SK-N-MC (cell line): ENCODE data around the gene MRNIP.

Source experiments
- DNase-seq: peaks from one replicate; pipeline ENCODE4 v3.0.0-alpha.2; 2011; ENCODE audit warnings: low read depth, low spot score
- H3K27ac ChIP-seq: fragments of 200-600 bp; sonication (generic); 2 replicates; pipeline ENCODE4 v1.5.1; 2016; ENCODE audit warnings: mixed run types
- H3K36me3 ChIP-seq: fragments of 200-600 bp; sonication (generic); 2 replicates; pipeline ENCODE4 v1.6.1; 2017; ENCODE audit warnings: antibody characterized with exemption, low read length, mixed read lengths; ENCODE audit not compliant: insufficient read depth
- H3K4me3 ChIP-seq: fragments of 200-600 bp; sonication (generic); 2 replicates; pipeline ENCODE4 v1.5.1; 2016
- H3K9ac ChIP-seq: fragments of 200-600 bp; sonication (generic); 2 replicates; pipeline ENCODE4 v1.8.0; 2017; ENCODE audit warnings: mixed run types, mixed read lengths; ENCODE audit not compliant: insufficient read length
- H3K9me3 ChIP-seq: fragments of 200-600 bp; sonication (generic); 2 replicates; pipeline ENCODE4 v1.6.1; 2017; ENCODE audit warnings: low read depth, mild to moderate bottlenecking, antibody characterized with exemption, low read length, moderate library complexity, mixed read lengths
- EZH2 ChIP-seq: fragments of 200-600 bp; sonication (generic); IDR thresholded peaks from one replicate; pipeline ENCODE4 v1.6.1; 2017; ENCODE audit warnings: antibody characterized with exemption
- FOXP2 ChIP-seq: optimal IDR thresholded peaks from 2 replicates; pipeline ENCODE3; 2011; ENCODE audit warnings: mild to moderate bottlenecking, moderate library complexity; ENCODE audit not compliant: insufficient read depth; ENCODE audit errors: extremely low read length, control extremely low read depth
- POLR2AphosphoS5 ChIP-seq: IDR thresholded peaks from 2 replicates; pipeline ENCODE4 v1.6.1; 2012; ENCODE audit warnings: mild to moderate bottlenecking, low read depth, low read length, borderline replicate concordance

The MRNIP gene

DNA sequence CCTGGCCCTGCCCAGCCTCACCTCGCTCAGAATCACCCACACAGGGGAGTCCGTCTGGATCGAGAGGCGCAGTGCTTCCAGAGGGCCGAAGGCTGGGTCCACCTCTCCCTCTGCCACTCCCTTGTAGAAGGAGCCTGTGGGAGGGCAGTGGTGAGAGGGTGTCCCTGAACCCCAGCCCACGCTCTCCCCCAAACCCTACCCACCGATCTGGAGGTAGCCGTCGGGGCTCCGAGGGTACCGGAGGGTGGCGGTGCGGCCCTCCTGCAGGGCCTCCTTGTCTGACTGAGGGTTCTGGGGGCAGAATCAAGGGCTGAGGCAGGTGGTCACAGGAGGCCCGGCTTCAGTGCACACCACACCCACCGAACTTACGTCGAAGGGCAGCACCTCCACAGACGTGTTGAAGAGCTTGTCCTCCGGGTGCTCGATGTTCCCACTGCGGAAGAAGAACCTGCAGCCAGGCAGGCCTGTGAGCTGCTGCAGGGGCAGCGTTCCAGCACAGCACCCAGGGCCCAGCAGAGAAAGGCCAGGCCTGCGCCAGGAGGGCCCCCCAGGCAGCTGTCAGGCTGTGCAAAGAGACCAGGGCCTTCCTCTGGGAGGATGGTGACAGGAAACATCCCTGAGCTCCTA, 60.4 kb downstream of the MRNIP start:
- no peak for TF ChIP-seq FOXP2
- H3K36me3 ChIP-seq: no peaks in the 10 kb centered on the region; the same call in 1 of the 2 replicates
- H3K9me3 ChIP-seq: no peaks in the 10 kb centered on the region
- no peak overlapping the region for H3K9ac ChIP-seq
- no peak overlapping the region for H3K4me3 ChIP-seq
- H3K27ac ChIP-seq: no peak overlapping the region
- DNase-seq: no peak

DNA sequence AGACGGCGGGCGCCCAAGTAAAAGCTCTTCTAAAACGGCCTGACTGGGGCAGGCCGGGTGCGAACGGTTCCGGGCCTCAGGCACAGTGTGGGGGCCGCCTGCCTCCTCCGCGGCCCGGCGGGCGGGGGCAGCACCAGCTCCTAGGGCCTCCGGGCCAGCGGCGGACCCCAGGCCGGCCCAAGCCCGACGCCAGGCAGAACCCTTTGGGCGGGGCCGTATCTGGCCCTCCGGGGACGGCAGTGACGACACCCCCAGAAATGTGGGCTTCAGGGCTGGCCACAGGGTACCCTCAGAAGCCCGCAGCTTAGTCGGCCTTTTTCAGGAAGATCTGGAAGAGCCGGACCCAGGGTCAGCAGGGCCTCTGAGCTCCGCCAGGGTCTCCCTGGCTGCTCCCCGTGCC, 60.9 kb downstream of the MRNIP start:
- Histone ChIP-seq H3K9ac (no peak overlapping the region), H3K9me3 (no peaks in the 10 kb centered on the region), H3K27ac (no peak overlapping the region), H3K4me3 (no peak overlapping the region), H3K36me3 (no peaks in the 10 kb centered on the region; the same call in 1 of the 2 replicates)
- TF ChIP-seq EZH2: no peak
- TF ChIP-seq FOXP2: no peak
- no peak for TF ChIP-seq POLR2AphosphoS5
- no peak for DNase-seq

DNA sequence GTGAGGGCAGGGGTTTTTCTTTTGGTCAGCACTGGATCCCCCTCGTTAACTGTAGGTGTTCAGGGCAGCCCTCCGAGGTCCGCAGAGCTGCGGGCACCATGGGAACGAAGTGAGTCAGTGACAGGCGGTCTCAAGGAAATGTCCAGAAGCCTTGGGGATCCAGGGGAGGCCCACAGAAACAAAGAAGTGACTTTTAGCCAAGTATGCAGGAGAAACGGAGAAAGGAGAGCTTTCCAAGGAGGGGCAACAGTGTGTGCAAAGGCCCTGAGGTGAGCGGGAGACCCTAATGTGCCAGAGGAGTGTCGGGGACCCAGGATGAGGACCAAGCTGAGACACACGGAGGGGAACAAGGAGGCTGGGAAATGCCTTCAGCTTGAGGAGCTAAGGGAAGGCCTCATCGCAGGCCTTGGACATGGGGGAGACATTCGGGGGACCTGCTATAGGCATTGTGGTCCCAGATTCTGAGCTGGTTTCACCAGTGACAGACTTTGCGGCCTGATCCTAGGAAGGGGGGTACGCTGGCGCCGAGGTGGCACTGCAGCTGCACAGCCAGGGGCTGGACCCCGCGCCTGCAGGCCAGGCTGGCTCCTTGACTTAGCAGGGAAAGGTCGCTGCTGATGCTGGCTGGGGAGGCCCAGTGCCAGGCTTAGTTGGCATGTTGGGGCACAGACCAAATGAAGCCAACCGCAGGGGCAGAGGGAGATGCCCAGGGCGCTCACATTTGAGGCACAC, 61.6 kb downstream of the MRNIP start:
- TF ChIP-seq EZH2 (no peak), POLR2AphosphoS5 (no peak), FOXP2 (no peak)
- DNase-seq: no peak
- Histone ChIP-seq H3K27ac (no peak overlapping the region), H3K9ac (no peak overlapping the region), H3K36me3 (no peaks in the 10 kb centered on the region; the same call in 1 of the 2 replicates), H3K9me3 (no peaks in the 10 kb centered on the region), H3K4me3 (peak overlapping the region; percentile 81)

DNA sequence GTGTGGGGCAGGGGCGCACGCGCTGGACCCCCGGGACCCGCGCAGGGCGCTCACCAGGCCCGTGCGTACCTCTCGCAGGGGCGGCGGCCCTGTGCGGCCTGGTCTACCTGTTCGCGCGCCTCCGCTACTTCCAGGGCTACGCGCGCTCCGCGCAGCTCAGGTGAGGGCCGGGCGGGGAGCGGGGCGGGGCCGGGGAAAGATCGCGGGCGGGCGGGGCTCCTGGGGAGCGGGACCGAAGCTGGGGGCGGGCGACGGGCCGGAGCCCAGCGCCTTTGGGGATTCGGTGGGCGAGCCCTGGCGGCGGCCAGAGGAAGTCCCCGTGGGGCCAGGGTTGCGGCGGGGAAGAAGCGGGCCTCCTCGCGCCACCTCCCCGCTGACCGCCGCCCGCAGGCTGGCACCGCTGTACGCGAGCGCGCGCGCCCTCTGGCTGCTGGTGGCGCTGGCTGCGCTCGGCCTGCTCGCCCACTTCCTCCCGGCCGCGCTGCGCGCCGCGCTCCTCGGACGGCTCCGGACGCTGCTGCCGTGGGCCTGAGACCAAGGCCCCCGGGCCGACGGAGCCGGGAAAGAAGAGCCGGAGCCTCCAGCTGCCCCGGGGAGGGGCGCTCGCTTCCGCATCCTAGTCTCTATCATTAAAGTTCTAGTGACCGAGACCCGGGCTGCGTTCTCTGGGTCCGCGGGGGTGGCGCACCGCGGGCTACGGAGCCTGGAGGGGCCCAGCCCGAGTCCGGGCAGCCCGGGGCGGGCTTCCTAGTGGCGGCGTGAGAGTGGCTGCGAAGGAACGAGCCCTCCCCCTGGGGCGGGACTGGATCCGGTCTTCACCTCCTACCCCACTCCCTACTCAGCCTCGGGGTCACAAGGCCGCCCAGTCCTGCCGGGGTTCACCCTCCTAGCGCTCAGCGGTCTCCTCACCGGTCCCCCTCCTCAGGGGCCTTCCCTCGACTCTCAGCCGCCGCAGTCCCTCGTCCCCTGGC, 62.5 kb downstream of the MRNIP start:
- Histone ChIP-seq H3K27ac (no peak overlapping the region), H3K36me3 (no peaks in the 10 kb centered on the region; the same call in 1 of the 2 replicates), H3K9ac (peak overlapping the region; percentile 69), H3K9me3 (no peaks in the 10 kb centered on the region), H3K4me3 (peak overlapping the region; percentile 81)
- no peak for DNase-seq
- TF ChIP-seq EZH2: no peak
- no peak for TF ChIP-seq FOXP2
- TF ChIP-seq POLR2AphosphoS5: no peak

DNA sequence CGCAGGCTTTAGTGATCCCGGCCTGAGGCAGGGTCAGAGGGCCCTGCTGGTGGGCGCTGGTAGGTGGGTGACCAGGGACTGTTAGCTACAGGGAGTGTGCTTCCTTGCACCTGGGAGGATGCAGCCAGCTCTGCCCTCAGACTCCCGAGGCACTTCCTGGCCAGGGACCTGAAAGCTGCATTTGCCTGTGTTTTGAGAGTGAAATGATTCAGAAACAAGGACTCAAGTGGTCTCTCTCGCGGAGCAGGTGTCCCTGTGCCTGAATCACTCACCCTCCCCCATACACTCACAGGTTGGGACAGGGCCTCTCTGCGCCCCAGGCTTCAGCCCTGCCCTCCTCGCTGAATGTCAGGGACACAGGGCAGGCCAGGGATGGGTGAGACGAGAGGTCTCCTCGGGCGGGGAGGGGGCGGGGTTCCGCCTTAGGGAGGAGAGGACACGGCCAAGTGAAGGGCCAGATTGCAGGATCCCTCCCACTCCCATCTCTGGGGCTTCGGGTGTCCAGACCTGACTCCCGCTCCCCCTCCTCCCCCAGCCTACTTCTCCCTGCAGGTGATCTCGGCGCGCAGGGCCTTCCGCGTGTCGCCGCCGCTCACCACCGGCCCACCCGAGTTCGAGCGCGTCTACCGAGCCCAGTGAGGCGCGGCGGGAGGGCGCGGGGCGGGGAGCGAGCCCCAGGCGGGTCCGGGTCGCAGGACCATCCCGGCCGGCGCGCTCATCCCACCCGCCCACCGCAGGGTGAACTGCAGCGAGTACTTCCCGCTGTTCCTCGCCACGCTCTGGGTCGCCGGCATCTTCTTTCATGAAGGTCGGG, 63.4 kb downstream of the MRNIP start:
- no peak for DNase-seq
- TF ChIP-seq POLR2AphosphoS5 (no peak), FOXP2 (no peak), EZH2 (no peak)
- no peaks in the 10 kb centered on the region for H3K9me3 ChIP-seq
- H3K4me3 ChIP-seq: peak overlapping the region; percentile 81
- no peak overlapping the region for H3K9ac ChIP-seq
- no peaks in the 10 kb centered on the region; the same call in 1 of the 2 replicates for H3K36me3 ChIP-seq
- no peak overlapping the region for H3K27ac ChIP-seq

DNA sequence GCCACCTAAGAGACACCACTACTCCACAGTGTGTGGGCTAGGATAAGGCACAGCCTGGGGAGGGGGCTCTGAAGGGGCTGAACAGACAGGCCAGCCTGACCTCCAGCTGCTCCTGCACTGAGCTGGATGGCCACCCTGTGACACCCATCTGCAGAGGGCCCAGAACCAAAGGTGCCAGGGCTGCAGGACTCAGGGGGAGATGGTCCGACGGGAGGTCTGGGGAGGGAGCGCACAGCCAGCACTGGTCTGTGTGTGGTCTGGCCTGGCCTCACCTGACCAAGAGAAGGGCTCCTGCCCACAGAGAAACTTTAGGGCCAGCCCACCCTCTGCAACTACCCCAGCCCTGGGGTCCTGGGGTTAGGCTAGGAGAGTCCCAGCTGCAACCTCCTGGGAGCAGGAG, 64.0 kb downstream of the MRNIP start:
- Histone ChIP-seq H3K4me3 (no peak overlapping the region), H3K36me3 (no peaks in the 10 kb centered on the region; the same call in 1 of the 2 replicates), H3K9ac (no peak overlapping the region), H3K27ac (no peak overlapping the region), H3K9me3 (no peaks in the 10 kb centered on the region)
- TF ChIP-seq EZH2: no peak
- TF ChIP-seq POLR2AphosphoS5: no peak
- TF ChIP-seq FOXP2: no peak
- no peak for DNase-seq

DNA sequence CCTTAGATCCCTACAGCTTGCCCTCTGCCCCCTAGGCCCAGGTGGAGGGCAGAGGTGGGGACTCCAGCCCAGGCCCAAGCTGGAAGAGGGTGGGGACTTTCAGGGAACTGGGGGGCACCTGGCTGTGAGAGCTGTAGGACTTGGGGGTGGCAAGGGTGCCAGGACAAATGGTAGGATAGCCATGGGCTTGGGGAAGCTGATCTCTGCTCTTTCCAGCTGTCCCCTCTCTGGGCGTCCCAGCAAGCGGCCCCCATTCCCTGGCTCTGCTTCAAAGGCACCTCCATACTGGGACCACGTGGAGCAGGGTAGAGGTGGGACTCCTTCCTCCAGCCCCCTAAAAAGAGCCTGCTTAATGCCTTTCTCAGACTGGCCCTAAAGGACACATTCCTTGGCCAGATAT, 64.4 kb downstream of the MRNIP start:
- no peak overlapping the region for H3K27ac ChIP-seq
- no peaks in the 10 kb centered on the region for H3K9me3 ChIP-seq
- H3K36me3 ChIP-seq: no peaks in the 10 kb centered on the region; the same call in 1 of the 2 replicates
- no peak overlapping the region for H3K4me3 ChIP-seq
- no peak for TF ChIP-seq FOXP2
- TF ChIP-seq EZH2: no peak
- TF ChIP-seq POLR2AphosphoS5: no peak
- no peak overlapping the region for H3K9ac ChIP-seq
- DNase-seq: no peak
